ENCODE data around the gene TAAR6.
"Not testable (repeated sequence)": the region's sequence is repeated elsewhere in the genome, so short reads cannot be mapped to it uniquely, and the experiment has no call there.

TAAR6 gene

GRCh38 chr6:132592855-132593254 is 22.7 kb downstream of the TAAR6 start:
- no peak for DNase-seq

- DNase-seq = no peak
Measured at GRCh38 chr6:132596201-132596600, 26.1 kb downstream of the TAAR6 start.

- DNase-seq = peak; percentile 10
Measured at GRCh38 chr6:132598473-132598872, 28.4 kb downstream of the TAAR6 start.

- DNase-seq = not testable (repeated sequence)
Measured at GRCh38 chr6:132600900-132601299, 30.8 kb downstream of the TAAR6 start.

GRCh38 chr6:132604635-132605152 is 34.6 kb downstream of the TAAR6 start:
- DNase-seq = no peak

GRCh38 chr6:132607544-132608233 is 37.6 kb downstream of the TAAR6 start:
- no peak for DNase-seq

- no peak for DNase-seq
Measured at GRCh38 chr6:132611616-132612015, 41.5 kb downstream of the TAAR6 start.

GRCh38 chr6:132612449-132613108 is 42.5 kb downstream of the TAAR6 start:
- DNase-seq = no peak

GRCh38 chr6:132614554-132614953 is 44.4 kb downstream of the TAAR6 start:
- DNase-seq = no peak

- no peak for DNase-seq
Measured at GRCh38 chr6:132616677-132617076, 46.6 kb downstream of the TAAR6 start.

Measured in NCI-H69 (cell line).